Erythroblast (primary cell): ENCODE data around the gene FGFBP1.

Source experiments
- GATA1 ChIP-seq: IDR thresholded peaks from 2 replicates; pipeline ENCODE4 v1.6.1; 2011; ENCODE audit warnings: low read depth, mild to moderate bottlenecking, control low read depth, low read length, moderate library complexity
- POLR2A ChIP-seq: IDR thresholded peaks from 2 replicates; pipeline ENCODE4 v1.6.1; 2011; ENCODE audit warnings: mild to moderate bottlenecking, low read length

DNA sequence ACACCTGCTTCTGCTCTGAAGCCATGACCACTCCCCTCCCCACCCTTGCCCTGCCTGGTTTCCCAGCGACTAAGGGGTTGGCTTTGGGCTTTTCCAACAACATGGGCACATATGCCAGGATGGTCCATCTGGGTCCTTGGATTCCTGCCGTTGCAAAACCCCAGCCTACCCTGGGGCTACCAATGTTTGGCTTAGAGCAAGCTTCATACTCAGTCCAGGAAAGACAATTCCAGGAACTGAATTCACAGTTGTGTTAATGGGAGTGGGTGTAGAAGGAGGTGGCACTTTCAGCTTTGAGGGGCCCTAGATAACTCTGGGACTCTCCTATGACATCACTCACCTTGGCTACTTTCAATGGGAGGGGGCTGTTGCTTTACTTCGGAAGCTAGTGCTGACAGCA lies 9.0 kb downstream of the FGFBP1 start:
- TF ChIP-seq POLR2A (no peak), GATA1 (no peak)
